ENCODE data around the gene LSM2.

LSM2 gene

GRCh38 chr6:31776989-31777666 lies 29.6 kb downstream of the LSM2 start, which contains the start of gene VWA7:
Gene VWA7, minus strand, starts transcription at chr6:31777328. Its CDS starts 549 bp downstream, at chr6:31776779.
- H3K4me3 ChIP-seq (replicated peaks; ENCODE audit: low read depth, low read length) = no peak within 1 kb of the TSS
- peak; percentile 44 for DNase-seq (ENCODE audit: extremely low read depth, low read depth)
- TF ChIP-seq CTCF (IDR thresholded peaks at IDR 0.05; ENCODE audit: low read depth, low read length, missing control alignments) = no peak

- no peak for TF ChIP-seq CTCF (IDR thresholded peaks at IDR 0.05; ENCODE audit: low read depth, low read length, missing control alignments)
- no peak overlapping the region for H3K4me3 ChIP-seq (replicated peaks; ENCODE audit: low read depth, low read length)
- DNase-seq (ENCODE audit: extremely low read depth, low read depth) = no peak
Measured at GRCh38 chr6:31776485-31776988, 30.2 kb downstream of the LSM2 start.

- DNase-seq (ENCODE audit: extremely low read depth, low read depth) = no peak
- no peak for TF ChIP-seq CTCF (IDR thresholded peaks at IDR 0.05; ENCODE audit: low read depth, low read length, missing control alignments)
- no peak overlapping the region for H3K4me3 ChIP-seq (replicated peaks; ENCODE audit: low read depth, low read length)
Measured at GRCh38 chr6:31775633-31776484, 30.9 kb downstream of the LSM2 start.

- H3K4me3 ChIP-seq (replicated peaks; ENCODE audit: low read depth, low read length) = no peak overlapping the region
- no peak for TF ChIP-seq CTCF (IDR thresholded peaks at IDR 0.05; ENCODE audit: low read depth, low read length, missing control alignments)
- DNase-seq (ENCODE audit: extremely low read depth, low read depth) = no peak
Measured at GRCh38 chr6:31775184-31775583, 31.6 kb downstream of the LSM2 start.

GRCh38 chr6:31771992-31772358 lies 34.8 kb downstream of the LSM2 start:
- DNase-seq (ENCODE audit: extremely low read depth, low read depth) = peak; percentile 32

GRCh38 chr6:31770860-31771259 lies 35.9 kb downstream of the LSM2 start:
- DNase-seq (ENCODE audit: extremely low read depth, low read depth) = no peak
- no peak for TF ChIP-seq CTCF (IDR thresholded peaks at IDR 0.05; ENCODE audit: low read depth, low read length, missing control alignments)
- no peak overlapping the region for H3K4me3 ChIP-seq (replicated peaks; ENCODE audit: low read depth, low read length)

More at GRCh38 chr6:31771992-31772358, 34.8 kb downstream of the LSM2 start:
- no peak for TF ChIP-seq CTCF (IDR thresholded peaks at IDR 0.05; ENCODE audit: low read depth, low read length, missing control alignments)
- no peak overlapping the region for H3K4me3 ChIP-seq (replicated peaks; ENCODE audit: low read depth, low read length)

Measured in HFF-Myc (cell line).